Measurements from ENCODE around the gene CD5L.

DNA sequence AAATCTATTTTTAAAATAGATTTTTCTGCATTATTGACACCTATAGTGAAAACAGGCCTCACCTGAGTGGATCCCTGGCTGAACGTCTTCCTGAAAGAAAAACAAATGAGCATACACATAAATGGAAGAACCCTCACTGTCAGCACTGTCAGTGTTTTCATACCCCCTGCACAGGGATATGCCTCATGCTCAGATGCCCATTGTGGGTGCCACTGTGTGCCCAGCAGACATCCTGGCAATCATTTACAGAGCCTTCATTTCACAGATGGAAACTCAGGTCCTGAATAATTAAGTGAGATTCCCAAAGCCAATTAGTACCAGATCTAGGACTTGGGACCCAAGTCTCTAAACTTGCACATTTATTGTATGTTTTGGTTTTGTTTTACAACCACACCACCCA, 41.6 kb downstream of the CD5L start:
- TF ChIP-seq, protein P1, sequence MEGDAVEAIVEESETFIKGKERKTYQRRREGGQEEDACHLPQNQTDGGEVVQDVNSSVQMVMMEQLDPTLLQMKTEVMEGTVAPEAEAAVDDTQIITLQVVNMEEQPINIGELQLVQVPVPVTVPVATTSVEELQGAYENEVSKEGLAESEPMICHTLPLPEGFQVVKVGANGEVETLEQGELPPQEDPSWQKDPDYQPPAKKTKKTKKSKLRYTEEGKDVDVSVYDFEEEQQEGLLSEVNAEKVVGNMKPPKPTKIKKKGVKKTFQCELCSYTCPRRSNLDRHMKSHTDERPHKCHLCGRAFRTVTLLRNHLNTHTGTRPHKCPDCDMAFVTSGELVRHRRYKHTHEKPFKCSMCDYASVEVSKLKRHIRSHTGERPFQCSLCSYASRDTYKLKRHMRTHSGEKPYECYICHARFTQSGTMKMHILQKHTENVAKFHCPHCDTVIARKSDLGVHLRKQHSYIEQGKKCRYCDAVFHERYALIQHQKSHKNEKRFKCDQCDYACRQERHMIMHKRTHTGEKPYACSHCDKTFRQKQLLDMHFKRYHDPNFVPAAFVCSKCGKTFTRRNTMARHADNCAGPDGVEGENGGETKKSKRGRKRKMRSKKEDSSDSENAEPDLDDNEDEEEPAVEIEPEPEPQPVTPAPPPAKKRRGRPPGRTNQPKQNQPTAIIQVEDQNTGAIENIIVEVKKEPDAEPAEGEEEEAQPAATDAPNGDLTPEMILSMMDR (IDR thresholded peaks at IDR 0.05) = no peak
- TF ChIP-seq POLR2A (IDR thresholded peaks at IDR 0.05) = no peak

Data from right lobe of liver (tissue), 4 donors.